Natural killer cell treated with Interleukin-12 subunit alpha and Interleukin-12 subunit beta and Interleukin-15 and Interleukin-18, amount 100 ng/mL, for 72 hours (primary cell): ENCODE data around the gene NPAS3. TPM values are rescaled to one million over a fixed set of nuclear protein-coding genes. Genes with fewer than 3 reads are reported as not detected.
A peak's percentile ranks its signal among the peaks of the same experiment; 100 is the strongest.

ENCODE experiments used
- ATAC-seq, 2 donors: fragments of 150-1000 bp; cut with Tn5 transposase in 1 of 2; sonication (Bioruptor Pico), chemical (Tn5 transposase) in 1 of 2; 2 replicates each; pipeline ENCODE4 v1.10.0; 2021
- DNase-seq: peaks from one replicate; pipeline ENCODE4 v3.0.0; 2022; ENCODE audit warnings: low spot score
- H3K27ac Mint-ChIP-seq, 2 donors: 1 replicate in 1 of 2; 2 replicates in 1 of 2; pipeline ENCODE4 v1.8.0; 2022; ENCODE audit warnings: mixed read lengths in 2 of 2, mild to moderate bottlenecking in 1 of 2, moderate library complexity in 1 of 2
- H3K27me3 Mint-ChIP-seq, 2 donors: 1 replicate in 1 of 2; 2 replicates in 1 of 2; pipeline ENCODE4 v1.8.0; 2022; ENCODE audit warnings: mixed read lengths in 2 of 2
- H3K36me3 Mint-ChIP-seq: one replicate; pipeline ENCODE4 v1.8.0; 2022; ENCODE audit warnings: mixed read lengths
- H3K4me1 Mint-ChIP-seq, 2 donors: 1 replicate in 1 of 2; 2 replicates in 1 of 2; pipeline ENCODE4 v1.8.0; 2022; ENCODE audit warnings: low read depth in 2 of 2, mixed read lengths in 2 of 2, mild to moderate bottlenecking in 1 of 2
- H3K4me3 Mint-ChIP-seq: one replicate; pipeline ENCODE4 v1.8.0; 2022; ENCODE audit warnings: mixed read lengths
- H3K9me3 Mint-ChIP-seq: 2 replicates; pipeline ENCODE4 v1.8.0; 2022; ENCODE audit warnings: mixed read lengths
- total RNA-seq, 2 donors: library from RNA; stranded (reverse); gene quantifications; one replicate each; pipeline ENCODE4 v1.2.3, GENCODE V29; 2022

Gene NPAS3
- total RNA-seq, 2 donors from 2014 or later: not detected

GRCh38 chr14:33452995-33453394, 514.3 kb downstream of the NPAS3 start:
- no peaks in the 10 kb centered on the region for H3K36me3 Mint-ChIP-seq
- H3K27ac Mint-ChIP-seq: no peak overlapping the region
- ATAC-seq (no peak), DNase-seq (no peak)
- H3K4me3 Mint-ChIP-seq: no peak overlapping the region
- peaks cover 4% of the 10 kb centered on the region for H3K9me3 Mint-ChIP-seq
- no peaks in the 10 kb centered on the region for H3K27me3 Mint-ChIP-seq
- peaks cover 0 to 6% of the 10 kb centered on the region in 2 donors for H3K4me1 Mint-ChIP-seq

GRCh38 chr14:33454022-33454595, 515.4 kb downstream of the NPAS3 start:
- H3K4me3 Mint-ChIP-seq: no peak overlapping the region
- no peak for DNase-seq
- no peaks in the 10 kb centered on the region for H3K36me3 Mint-ChIP-seq
- H3K27ac Mint-ChIP-seq: peak overlapping the region in 1 of 2 donors; percentile 7
- no peak for ATAC-seq
- H3K4me1 Mint-ChIP-seq: peaks cover 0 to 6% of the 10 kb centered on the region in 2 donors
- H3K9me3 Mint-ChIP-seq: peaks cover 4% of the 10 kb centered on the region
- no peaks in the 10 kb centered on the region for H3K27me3 Mint-ChIP-seq

GRCh38 chr14:33454707-33455106, 516.0 kb downstream of the NPAS3 start:
- ATAC-seq: no peak
- Mint-ChIP-seq H3K36me3 (no peaks in the 10 kb centered on the region), H3K4me3 (no peak overlapping the region), H3K27ac (peak overlapping the region in 1 of 2 donors; percentile 7), H3K9me3 (peaks cover 4% of the 10 kb centered on the region), H3K4me1 (peaks cover 0 to 6% of the 10 kb centered on the region in 2 donors), H3K27me3 (no peaks in the 10 kb centered on the region)
- DNase-seq: no peak

- Mint-ChIP-seq H3K27me3 (no peaks in the 10 kb centered on the region), H3K27ac (no peak overlapping the region), H3K9me3 (peaks cover 4% of the 10 kb centered on the region), H3K4me1 (peaks cover 0 to 6% of the 10 kb centered on the region in 2 donors), H3K4me3 (no peak overlapping the region), H3K36me3 (no peaks in the 10 kb centered on the region)
- DNase-seq: no peak
- ATAC-seq: no peak
Measured at GRCh38 chr14:33455654-33456345, 517.1 kb downstream of the NPAS3 start.

- H3K27ac Mint-ChIP-seq: no peak overlapping the region
- DNase-seq (no peak), ATAC-seq (no peak)
- peaks cover 0 to 6% of the 10 kb centered on the region in 2 donors for H3K4me1 Mint-ChIP-seq
- no peaks in the 10 kb centered on the region for H3K27me3 Mint-ChIP-seq
- H3K4me3 Mint-ChIP-seq: no peak overlapping the region
- peaks cover 4% of the 10 kb centered on the region for H3K9me3 Mint-ChIP-seq
- no peaks in the 10 kb centered on the region for H3K36me3 Mint-ChIP-seq
Measured at GRCh38 chr14:33457021-33457420, 518.3 kb downstream of the NPAS3 start.

GRCh38 chr14:33457617-33458016, 518.9 kb downstream of the NPAS3 start:
- peaks cover 0 to 6% of the 10 kb centered on the region in 2 donors for H3K4me1 Mint-ChIP-seq
- peaks cover 4% of the 10 kb centered on the region for H3K9me3 Mint-ChIP-seq
- no peaks in the 10 kb centered on the region for H3K27me3 Mint-ChIP-seq
- H3K27ac Mint-ChIP-seq: no peak overlapping the region
- ATAC-seq (no peak), DNase-seq (no peak)
- H3K4me3 Mint-ChIP-seq: no peak overlapping the region
- H3K36me3 Mint-ChIP-seq: no peaks in the 10 kb centered on the region

GRCh38 chr14:33460164-33460563, 521.5 kb downstream of the NPAS3 start:
- Mint-ChIP-seq H3K4me1 (no peaks in the 10 kb centered on the region), H3K4me3 (no peak overlapping the region), H3K36me3 (no peaks in the 10 kb centered on the region), H3K9me3 (no peaks in the 10 kb centered on the region), H3K27ac (no peak overlapping the region), H3K27me3 (no peaks in the 10 kb centered on the region)
- ATAC-seq (no peak), DNase-seq (no peak)

- H3K27me3 Mint-ChIP-seq: no peaks in the 10 kb centered on the region
- no peaks in the 10 kb centered on the region for H3K36me3 Mint-ChIP-seq
- DNase-seq: no peak
- ATAC-seq: no peak
- H3K4me1 Mint-ChIP-seq: no peaks in the 10 kb centered on the region
- no peak overlapping the region for H3K4me3 Mint-ChIP-seq
- H3K9me3 Mint-ChIP-seq: no peaks in the 10 kb centered on the region
- H3K27ac Mint-ChIP-seq: no peak overlapping the region
Measured at GRCh38 chr14:33461036-33461435, 522.4 kb downstream of the NPAS3 start.

GRCh38 chr14:33463731-33464130, 525.1 kb downstream of the NPAS3 start:
- ATAC-seq: no peak
- Mint-ChIP-seq H3K27ac (no peak overlapping the region), H3K36me3 (no peaks in the 10 kb centered on the region), H3K9me3 (no peaks in the 10 kb centered on the region), H3K27me3 (no peaks in the 10 kb centered on the region), H3K4me3 (no peak overlapping the region), H3K4me1 (no peaks in the 10 kb centered on the region)
- no peak for DNase-seq

- Mint-ChIP-seq H3K27ac (no peak overlapping the region), H3K9me3 (no peaks in the 10 kb centered on the region), H3K4me3 (no peak overlapping the region), H3K36me3 (no peaks in the 10 kb centered on the region), H3K27me3 (no peaks in the 10 kb centered on the region), H3K4me1 (no peaks in the 10 kb centered on the region)
- DNase-seq (no peak), ATAC-seq (no peak)
Measured at GRCh38 chr14:33464254-33464962, 525.7 kb downstream of the NPAS3 start.

- Mint-ChIP-seq H3K9me3 (no peaks in the 10 kb centered on the region), H3K27me3 (no peaks in the 10 kb centered on the region), H3K36me3 (no peaks in the 10 kb centered on the region), H3K4me3 (no peak overlapping the region), H3K27ac (no peak overlapping the region), H3K4me1 (no peaks in the 10 kb centered on the region)
- no peak for DNase-seq
- no peak for ATAC-seq
Measured at GRCh38 chr14:33465846-33466700, 527.4 kb downstream of the NPAS3 start.

- no peaks in the 10 kb centered on the region for H3K36me3 Mint-ChIP-seq
- H3K4me3 Mint-ChIP-seq: no peak overlapping the region
- H3K27ac Mint-ChIP-seq: no peak overlapping the region
- ATAC-seq: no peak
- DNase-seq: no peak
- no peaks in the 10 kb centered on the region for H3K4me1 Mint-ChIP-seq
- peaks cover 6% of the 10 kb centered on the region for H3K9me3 Mint-ChIP-seq
- H3K27me3 Mint-ChIP-seq: no peaks in the 10 kb centered on the region
Measured at GRCh38 chr14:33467971-33468370, 529.3 kb downstream of the NPAS3 start.

GRCh38 chr14:33469898-33470297, 531.2 kb downstream of the NPAS3 start:
- ATAC-seq (no peak), DNase-seq (no peak)
- Mint-ChIP-seq H3K27me3 (no peaks in the 10 kb centered on the region), H3K9me3 (peaks cover 6% of the 10 kb centered on the region), H3K4me1 (no peaks in the 10 kb centered on the region), H3K36me3 (no peaks in the 10 kb centered on the region), H3K4me3 (no peak overlapping the region), H3K27ac (no peak overlapping the region)
